ENCODE data around the gene EFNA1.
"Not testable (repeated sequence)": the region's sequence is repeated elsewhere in the genome, so short reads cannot be mapped to it uniquely, and the experiment has no call there.

The EFNA1 gene

DNA sequence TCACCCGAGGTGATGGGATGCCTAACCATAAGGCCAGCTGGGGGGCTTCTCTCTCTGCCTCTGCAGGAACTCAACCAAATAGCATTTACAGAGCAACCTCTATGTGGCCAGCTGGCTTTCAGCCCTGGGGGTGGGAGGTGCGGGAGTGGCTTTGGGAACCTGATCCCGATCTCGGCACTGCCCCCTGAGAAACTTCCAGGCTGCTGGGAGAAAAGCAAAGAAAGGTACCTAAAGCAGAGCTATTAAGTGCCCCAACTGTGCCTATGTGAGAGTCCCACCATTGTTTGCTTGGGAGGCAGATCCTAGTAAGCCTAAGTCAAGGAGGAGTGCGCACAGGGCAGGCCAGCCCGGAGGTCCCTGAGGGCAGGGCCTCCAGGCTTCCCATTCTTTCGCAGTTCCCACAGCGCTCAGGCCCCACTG, 38.4 kb downstream of the EFNA1 start:
- no peak overlapping the region for H3K27ac ChIP-seq
- no peak for DNase-seq (ENCODE audit: low read depth, low spot score)
- no peaks in the 10 kb centered on the region for H3K9me3 ChIP-seq (ENCODE audit: low read depth, low read length)
- H3K9ac ChIP-seq (ENCODE audit: insufficient read length), result no peak overlapping the region
- TF ChIP-seq EZH2 (IDR thresholded peaks at IDR 0.05) (no peak), POLR2AphosphoS5 (IDR thresholded peaks at IDR 0.05; ENCODE audit: borderline replicate concordance, low read depth, low read length) (no peak), FOXP2 (optimal IDR thresholded peaks at IDR 0.05; ENCODE audit: control extremely low read depth, extremely low read length, insufficient read depth) (no peak)
- peaks cover 6% of the 10 kb centered on the region for H3K36me3 ChIP-seq (ENCODE audit: insufficient read depth, low read length)
- no peak overlapping the region for H3K4me3 ChIP-seq

DNA sequence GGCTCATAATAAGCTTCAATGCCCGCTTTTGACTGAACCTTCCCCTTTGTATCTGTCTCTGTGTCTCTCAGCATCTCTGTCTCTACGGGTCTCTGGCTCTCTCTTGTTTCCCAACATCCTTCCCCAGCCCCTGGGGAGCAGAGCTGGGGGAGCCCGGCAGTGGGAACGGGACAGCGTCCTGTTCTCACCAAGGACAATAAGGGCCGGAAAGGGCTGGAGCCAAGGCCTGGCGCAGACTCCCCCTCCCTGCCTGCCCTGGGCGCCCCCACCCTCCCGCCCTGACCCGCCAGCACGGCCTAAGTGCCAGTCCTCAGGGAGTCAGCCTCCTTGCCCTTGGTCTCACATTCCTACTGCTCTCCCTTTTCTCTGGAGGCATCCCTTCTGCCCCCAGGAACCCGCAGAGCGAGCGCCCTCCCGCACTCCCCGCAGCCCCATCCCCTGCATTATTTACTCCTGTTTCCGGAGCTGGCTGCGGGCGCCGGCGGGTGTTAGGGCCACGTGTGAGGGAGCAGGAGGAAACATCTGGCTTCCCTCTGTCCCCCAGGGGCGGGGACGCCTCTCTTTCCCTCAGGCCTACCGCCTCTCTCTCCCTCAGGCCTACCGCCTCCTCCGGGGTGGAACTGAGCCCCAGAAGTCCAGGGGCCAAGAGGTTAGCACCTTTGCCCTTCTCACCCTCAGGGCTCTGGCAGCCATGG, 38.9 kb downstream of the EFNA1 start:
- no peak for DNase-seq (ENCODE audit: low read depth, low spot score)
- Histone ChIP-seq H3K27ac (no peak overlapping the region), H3K9me3 (ENCODE audit: low read depth, low read length) (no peaks in the 10 kb centered on the region), H3K36me3 (ENCODE audit: insufficient read depth, low read length) (peaks cover 6% of the 10 kb centered on the region), H3K9ac (ENCODE audit: insufficient read length) (no peak overlapping the region), H3K4me3 (no peak overlapping the region)
- no peak for TF ChIP-seq POLR2AphosphoS5 (IDR thresholded peaks at IDR 0.05; ENCODE audit: borderline replicate concordance, low read depth, low read length)
- TF ChIP-seq FOXP2 (optimal IDR thresholded peaks at IDR 0.05; ENCODE audit: control extremely low read depth, extremely low read length, insufficient read depth), result no peak
- no peak for TF ChIP-seq EZH2 (IDR thresholded peaks at IDR 0.05)

- H3K36me3 ChIP-seq (ENCODE audit: insufficient read depth, low read length), result peaks cover 6% of the 10 kb centered on the region
- peak; percentile 50 for DNase-seq (ENCODE audit: low read depth, low spot score)
- TF ChIP-seq POLR2AphosphoS5 (IDR thresholded peaks at IDR 0.05; ENCODE audit: borderline replicate concordance, low read depth, low read length), result peak; percentile 33; the same call in 1 of the 2 replicates
- TF ChIP-seq FOXP2 (optimal IDR thresholded peaks at IDR 0.05; ENCODE audit: control extremely low read depth, extremely low read length, insufficient read depth), result no peak
- H3K27ac ChIP-seq, result no peak overlapping the region
- H3K4me3 ChIP-seq, result peak overlapping the region; percentile 67
- H3K9me3 ChIP-seq (ENCODE audit: low read depth, low read length), result no peaks in the 10 kb centered on the region
- no peak overlapping the region for H3K9ac ChIP-seq (ENCODE audit: insufficient read length)
Measured at GRCh38 chr1:155167166-155168104, 39.8 kb downstream of the EFNA1 start.

DNA sequence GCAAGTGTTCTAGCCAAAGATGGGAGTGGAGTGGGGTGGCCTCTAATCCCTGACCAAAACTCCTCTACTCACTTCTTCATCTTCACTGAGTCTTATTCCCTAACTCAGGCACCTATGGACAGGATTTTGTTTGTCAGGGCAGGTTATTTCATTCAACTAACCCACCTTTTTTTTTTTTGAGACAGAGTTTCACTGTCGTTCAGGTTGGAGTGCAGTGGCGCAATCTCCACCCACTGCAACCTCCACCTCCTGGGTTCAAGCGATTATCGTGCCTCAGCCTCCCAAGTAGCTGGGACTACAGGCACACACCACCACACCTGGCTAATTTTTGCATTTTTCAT, 40.4 kb downstream of the EFNA1 start:
- 0 out of 2 replicates have a peak, but pooled peaks have one; percentile 8 for TF ChIP-seq POLR2AphosphoS5 (IDR thresholded peaks at IDR 0.05; ENCODE audit: borderline replicate concordance, low read depth, low read length)
- not testable (repeated sequence) for DNase-seq (ENCODE audit: low read depth, low spot score); H3K36me3 ChIP-seq (ENCODE audit: insufficient read depth, low read length); H3K9me3 ChIP-seq (ENCODE audit: low read depth, low read length); H3K4me3 ChIP-seq; H3K9ac ChIP-seq (ENCODE audit: insufficient read length); H3K27ac ChIP-seq

- H3K9ac ChIP-seq (ENCODE audit: insufficient read length), result no peak overlapping the region
- TF ChIP-seq FOXP2 (optimal IDR thresholded peaks at IDR 0.05; ENCODE audit: control extremely low read depth, extremely low read length, insufficient read depth) (no peak), EZH2 (IDR thresholded peaks at IDR 0.05) (no peak), POLR2AphosphoS5 (IDR thresholded peaks at IDR 0.05; ENCODE audit: borderline replicate concordance, low read depth, low read length) (no peak)
- H3K9me3 ChIP-seq (ENCODE audit: low read depth, low read length), result no peaks in the 10 kb centered on the region
- H3K4me3 ChIP-seq, result no peak overlapping the region
- DNase-seq (ENCODE audit: low read depth, low spot score), result no peak
- no peak overlapping the region for H3K27ac ChIP-seq
- H3K36me3 ChIP-seq (ENCODE audit: insufficient read depth, low read length), result peaks cover 6% of the 10 kb centered on the region
Measured at GRCh38 chr1:155168456-155169210, 41.0 kb downstream of the EFNA1 start.

DNA sequence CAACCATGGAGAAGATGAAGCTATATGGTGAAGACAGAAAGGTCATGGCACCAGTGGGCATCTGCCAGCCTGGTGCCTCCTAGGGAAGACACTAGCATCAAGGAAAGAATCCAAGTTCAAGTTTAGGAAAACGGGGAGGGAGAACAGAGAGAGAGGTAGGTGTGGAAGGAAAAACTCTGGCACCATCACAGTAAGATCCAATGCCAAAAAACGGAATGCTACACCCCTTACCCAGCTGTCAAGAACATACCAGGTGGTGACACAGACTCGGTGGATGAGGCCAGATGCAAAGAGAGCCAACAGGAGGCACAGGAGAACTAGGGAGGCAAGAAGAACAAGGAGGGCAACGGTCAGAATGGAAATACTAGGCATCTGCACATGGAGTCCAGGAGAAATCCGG, 41.9 kb downstream of the EFNA1 start:
- no peak overlapping the region for H3K9ac ChIP-seq (ENCODE audit: insufficient read length)
- no peak overlapping the region for H3K27ac ChIP-seq
- H3K36me3 ChIP-seq (ENCODE audit: insufficient read depth, low read length), result peaks cover 6% of the 10 kb centered on the region
- H3K4me3 ChIP-seq, result no peak overlapping the region
- H3K9me3 ChIP-seq (ENCODE audit: low read depth, low read length), result no peaks in the 10 kb centered on the region
- TF ChIP-seq POLR2AphosphoS5 (IDR thresholded peaks at IDR 0.05; ENCODE audit: borderline replicate concordance, low read depth, low read length) (no peak), EZH2 (IDR thresholded peaks at IDR 0.05) (no peak), FOXP2 (optimal IDR thresholded peaks at IDR 0.05; ENCODE audit: control extremely low read depth, extremely low read length, insufficient read depth) (no peak)
- no peak for DNase-seq (ENCODE audit: low read depth, low spot score)

- DNase-seq (ENCODE audit: low read depth, low spot score), result no peak
Measured at GRCh38 chr1:155170101-155170785, 42.6 kb downstream of the EFNA1 start.

More at GRCh38 chr1:155170101-155170785, 42.6 kb downstream of the EFNA1 start:
- H3K36me3 ChIP-seq (ENCODE audit: insufficient read depth, low read length), result peaks cover 6% of the 10 kb centered on the region
- no peak overlapping the region for H3K27ac ChIP-seq
- no peak overlapping the region for H3K9ac ChIP-seq (ENCODE audit: insufficient read length)
- no peaks in the 10 kb centered on the region for H3K9me3 ChIP-seq (ENCODE audit: low read depth, low read length)
- H3K4me3 ChIP-seq, result no peak overlapping the region
- TF ChIP-seq FOXP2 (optimal IDR thresholded peaks at IDR 0.05; ENCODE audit: control extremely low read depth, extremely low read length, insufficient read depth) (no peak), POLR2AphosphoS5 (IDR thresholded peaks at IDR 0.05; ENCODE audit: borderline replicate concordance, low read depth, low read length) (no peak), EZH2 (IDR thresholded peaks at IDR 0.05) (no peak)

Data from SK-N-MC (cell line).